ENCODE measurements around the gene INTS3.

- TF ChIP-seq CTCF (IDR thresholded peaks at IDR 0.05) (no peak), POLR2A (IDR thresholded peaks at IDR 0.05) (no peak)
These were observed 16.8 kb upstream of the INTS3 start for GRCh38 chr1:153711026-153711425.

Measured in heart left ventricle (tissue), 13 donors.